ENCODE results near the gene CBFA2T2. TPM values are rescaled to one million over a fixed set of nuclear protein-coding genes. Genes with fewer than 3 reads are reported as not detected.

Gene CBFA2T2
- total and polyA plus RNA-seq, 10 of the 15 experiments (the other 5 are each of a cell fraction or from before 2014, with no cell fraction given), result 0.61 to 8.6 (median 5.5) TPM

DNA sequence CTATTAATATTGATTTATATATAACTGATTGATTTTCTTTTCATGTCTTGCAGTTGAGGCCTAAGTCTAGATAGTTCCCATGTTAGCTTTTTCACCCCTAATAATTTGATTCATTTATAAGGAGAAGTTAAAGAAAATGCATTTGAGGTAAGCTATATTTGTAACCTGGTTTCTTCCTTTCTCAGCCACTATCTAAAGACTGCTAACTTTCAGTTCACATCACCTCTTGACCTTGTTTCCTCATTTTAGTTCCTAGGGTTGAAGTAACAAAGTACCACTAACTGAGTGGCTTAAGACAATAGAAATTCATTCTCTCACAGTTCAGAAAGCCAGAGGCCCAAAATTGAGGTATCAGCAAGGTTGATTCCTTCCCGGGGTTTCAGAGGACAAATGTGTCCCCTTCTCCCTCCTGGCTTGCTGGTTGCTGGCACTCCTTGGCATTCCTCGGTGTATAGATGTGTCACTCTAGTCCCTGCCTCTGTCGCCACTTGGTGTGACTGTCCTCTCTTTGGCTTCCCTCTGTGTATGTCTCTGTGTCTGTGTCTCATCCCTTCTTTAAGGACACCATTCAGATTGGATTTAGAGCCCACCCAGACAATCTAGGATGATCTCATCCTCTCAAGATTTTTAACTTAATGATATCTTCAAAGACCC, 116.3 kb downstream of the CBFA2T2 start (continued):
- TF ChIP-seq, protein P1, sequence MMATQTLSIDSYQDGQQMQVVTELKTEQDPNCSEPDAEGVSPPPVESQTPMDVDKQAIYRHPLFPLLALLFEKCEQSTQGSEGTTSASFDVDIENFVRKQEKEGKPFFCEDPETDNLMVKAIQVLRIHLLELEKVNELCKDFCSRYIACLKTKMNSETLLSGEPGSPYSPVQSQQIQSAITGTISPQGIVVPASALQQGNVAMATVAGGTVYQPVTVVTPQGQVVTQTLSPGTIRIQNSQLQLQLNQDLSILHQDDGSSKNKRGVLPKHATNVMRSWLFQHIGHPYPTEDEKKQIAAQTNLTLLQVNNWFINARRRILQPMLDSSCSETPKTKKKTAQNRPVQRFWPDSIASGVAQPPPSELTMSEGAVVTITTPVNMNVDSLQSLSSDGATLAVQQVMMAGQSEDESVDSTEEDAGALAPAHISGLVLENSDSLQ (IDR thresholded peaks at IDR 0.05), result no peak
- TF ChIP-seq ETV6 (conservative IDR thresholded peaks at IDR 0.05 in 1 of 2, IDR thresholded peaks at IDR 0.05 in 1 of 2; ENCODE audit: borderline replicate concordance in 1 of 2, low read depth in 1 of 2), result peak in 1 of 2 experiments; percentile 84; a peak in 2 of 4 replicates
- no peak for TF ChIP-seq MYC (IDR thresholded peaks at IDR 0.05; ENCODE audit: insufficient read depth, insufficient read length, insufficient replicate concordance, low read length, severe bottlenecking)
- TF ChIP-seq MEF2A (IDR thresholded peaks at IDR 0.05; ENCODE audit: insufficient read depth, low read depth, low read length), result peak; percentile 69
- no peak for TF ChIP-seq KDM1A (IDR thresholded peaks at IDR 0.05; ENCODE audit: borderline replicate concordance)
- peak; percentile 42; the same call in 1 of the 2 replicates for TF ChIP-seq EED (IDR thresholded peaks at IDR 0.05; ENCODE audit: low read depth)
- peak; percentile 80 for TF ChIP-seq RUNX3 (IDR thresholded peaks at IDR 0.05; ENCODE audit: low read length)
- no peak for TF ChIP-seq ZNF384 (IDR thresholded peaks at IDR 0.05; ENCODE audit: borderline replicate concordance, low read depth, low read length)
- no peak for TF ChIP-seq SIX5 (IDR thresholded peaks at IDR 0.05; ENCODE audit: low read depth, low read length, severe bottlenecking)

DNA sequence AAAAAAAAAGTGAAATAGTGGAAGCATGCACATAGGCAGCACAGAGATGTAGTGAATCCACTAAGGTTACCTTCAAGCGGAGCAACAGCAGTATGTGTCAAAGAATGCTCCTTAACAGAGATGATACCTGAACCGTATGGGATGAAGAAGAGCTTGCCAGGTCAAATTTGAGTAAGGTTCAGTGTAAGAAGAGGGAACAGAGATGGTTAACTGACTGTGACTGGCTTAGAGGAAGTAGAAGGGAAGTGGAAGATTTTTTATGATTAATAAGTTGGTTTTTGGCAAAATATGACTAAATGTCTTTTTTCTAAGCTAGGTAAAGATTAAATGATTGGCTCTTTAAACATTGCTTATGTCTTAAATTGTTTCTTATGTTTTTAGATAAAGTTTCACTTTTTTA, 119.6 kb downstream of the CBFA2T2 start:
- Histone ChIP-seq H2AFZ (ENCODE audit: control insufficient read depth, low read depth, low read length) (no peak overlapping the region), H3K79me2 (ENCODE audit: control insufficient read depth, insufficient read depth, low read length) (no peaks in the 10 kb centered on the region), H3K4me3 (no peak overlapping the region), H3K27me3 (replicated peaks in 1 of 2; ENCODE audit: control insufficient read depth in 2 of 2, insufficient read depth in 2 of 2, low read length in 1 of 2) (no peaks in the 10 kb centered on the region), H3K36me3 (ENCODE audit: control insufficient read depth in 2 of 2, insufficient read depth in 2 of 2, low read length in 1 of 2) (peaks cover 0 to 6% of the 10 kb centered on the region in 2 experiments; a peak in 1 of 4 replicates), H3K27ac (ENCODE audit: control insufficient read depth, insufficient read depth) (no peak overlapping the region), H3K4me2 (ENCODE audit: control insufficient read depth, insufficient read depth) (no peak overlapping the region), H4K20me1 (ENCODE audit: control insufficient read depth, insufficient read depth) (no peaks in the 10 kb centered on the region), H3K9ac (ENCODE audit: control insufficient read depth, insufficient read depth, low read length) (no peak overlapping the region), H3K9me3 (replicated peaks; ENCODE audit: control insufficient read depth, insufficient read depth, low read length) (no peaks in the 10 kb centered on the region), H3K4me1 (ENCODE audit: control insufficient read depth, insufficient read depth, low read length) (peaks cover 23% of the 10 kb centered on the region)
- DNase-seq (ENCODE audit: low read depth, low spot score), result no peak
- WGBS (ENCODE audit: insufficient coverage, insufficient replicate concordance, low lambda C conversion rate, missing lambda C conversion rate), result 21% methylated on average over 2 of the region's 2 CpGs
- ChIA-PET SMC1A (ENCODE audit: uncharacterized antibody, unreplicated experiment) (interaction anchor here (0.6 to 2.1 kb wide), 6 partner anchors 14 to 54 kb away, joined by 3 to 7 read pairs (median 3); no protein-coding TSS in a partner anchor), POLR2A (no interaction called here), RAD21 (ENCODE audit: unreplicated experiment) (interaction anchor here (1.1 to 1.9 kb wide), 3 partner anchors 15 to 59 kb away, joined by 3 to 4 read pairs (median 4); no protein-coding TSS in a partner anchor), CTCF (interaction anchor here (0.7 to 1.5 kb wide), 4 partner anchors 37 to 1407 kb away, joined by 3 to 4 read pairs (median 3); no protein-coding TSS in a partner anchor)
- no peak for FAIRE-seq
- TF ChIP-seq, protein P2, sequence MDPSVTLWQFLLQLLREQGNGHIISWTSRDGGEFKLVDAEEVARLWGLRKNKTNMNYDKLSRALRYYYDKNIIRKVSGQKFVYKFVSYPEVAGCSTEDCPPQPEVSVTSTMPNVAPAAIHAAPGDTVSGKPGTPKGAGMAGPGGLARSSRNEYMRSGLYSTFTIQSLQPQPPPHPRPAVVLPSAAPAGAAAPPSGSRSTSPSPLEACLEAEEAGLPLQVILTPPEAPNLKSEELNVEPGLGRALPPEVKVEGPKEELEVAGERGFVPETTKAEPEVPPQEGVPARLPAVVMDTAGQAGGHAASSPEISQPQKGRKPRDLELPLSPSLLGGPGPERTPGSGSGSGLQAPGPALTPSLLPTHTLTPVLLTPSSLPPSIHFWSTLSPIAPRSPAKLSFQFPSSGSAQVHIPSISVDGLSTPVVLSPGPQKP (IDR thresholded peaks at IDR 0.05; ENCODE audit: low read depth, low read length), result no peak
- TF ChIP-seq SPI1 (IDR thresholded peaks at IDR 0.05; ENCODE audit: borderline replicate concordance, insufficient read depth, low read depth, low read length) (peak; percentile 28; the same call in 1 of the 2 replicates), ETV6 (conservative IDR thresholded peaks at IDR 0.05 in 1 of 2, IDR thresholded peaks at IDR 0.05 in 1 of 2; ENCODE audit: borderline replicate concordance in 1 of 2, low read depth in 1 of 2) (peak in 1 of 2 experiments; percentile 69; a peak in 2 of 4 replicates)
- TF ChIP-seq, protein P3, sequence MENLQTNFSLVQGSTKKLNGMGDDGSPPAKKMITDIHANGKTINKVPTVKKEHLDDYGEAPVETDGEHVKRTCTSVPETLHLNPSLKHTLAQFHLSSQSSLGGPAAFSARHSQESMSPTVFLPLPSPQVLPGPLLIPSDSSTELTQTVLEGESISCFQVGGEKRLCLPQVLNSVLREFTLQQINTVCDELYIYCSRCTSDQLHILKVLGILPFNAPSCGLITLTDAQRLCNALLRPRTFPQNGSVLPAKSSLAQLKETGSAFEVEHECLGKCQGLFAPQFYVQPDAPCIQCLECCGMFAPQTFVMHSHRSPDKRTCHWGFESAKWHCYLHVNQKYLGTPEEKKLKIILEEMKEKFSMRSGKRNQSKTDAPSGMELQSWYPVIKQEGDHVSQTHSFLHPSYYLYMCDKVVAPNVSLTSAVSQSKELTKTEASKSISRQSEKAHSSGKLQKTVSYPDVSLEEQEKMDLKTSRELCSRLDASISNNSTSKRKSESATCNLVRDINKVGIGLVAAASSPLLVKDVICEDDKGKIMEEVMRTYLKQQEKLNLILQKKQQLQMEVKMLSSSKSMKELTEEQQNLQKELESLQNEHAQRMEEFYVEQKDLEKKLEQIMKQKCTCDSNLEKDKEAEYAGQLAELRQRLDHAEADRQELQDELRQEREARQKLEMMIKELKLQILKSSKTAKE (IDR thresholded peaks at IDR 0.05; ENCODE audit: low read depth, poor library complexity, severe bottlenecking), result no peak
- no TSS peak for BruUV-seq (replicated peaks)
- in situ Hi-C loops (cut with MboI) (no loop called here), intact Hi-C loops (cut with micrococcal nuclease; ENCODE audit: unreplicated experiment) (no loop called here)
- ATAC-seq, result no peak
